MM.1S (cell line): ENCODE results near the gene IGHMBP2.

Experiments
- DNase-seq: peaks from one replicate; pipeline ENCODE4 v3.0.0-alpha.2; 2015
- H2AFZ ChIP-seq: fragments of 300-600 bp; sonication (generic); 2 replicates; pipeline ENCODE4 v1.6.0; 2016; ENCODE audit warnings: antibody characterized with exemption, low read length
- H3F3A ChIP-seq: fragments of 300-600 bp; sonication (generic); 2 replicates; pipeline ENCODE4 v1.6.1; 2016; ENCODE audit warnings: mild to moderate bottlenecking, antibody characterized with exemption, low read length, moderate library complexity, mixed read lengths; ENCODE audit not compliant: insufficient read depth
- H3K27ac ChIP-seq: fragments of 300-600 bp; sonication (generic); 2 replicates; pipeline ENCODE4 v1.5.1; 2016; ENCODE audit warnings: mild to moderate bottlenecking, low read length
- H3K27me3 ChIP-seq: fragments of 300-600 bp; sonication (generic); replicated peaks from 2 replicates; pipeline ENCODE4 v1.6.0; 2016; ENCODE audit warnings: low read length; ENCODE audit not compliant: insufficient read depth
- H3K36me3 ChIP-seq: fragments of 300-600 bp; sonication (generic); replicated peaks from 2 replicates; pipeline ENCODE4 v1.6.1; 2016; ENCODE audit warnings: mild to moderate bottlenecking, low read length, mixed read lengths; ENCODE audit not compliant: insufficient read depth
- H3K4me1 ChIP-seq: fragments of 300-600 bp; sonication (generic); 2 replicates; pipeline ENCODE4 v1.6.1; 2016; ENCODE audit warnings: low read length, mixed read lengths
- H3K4me2 ChIP-seq: fragments of 300-600 bp; sonication (generic); 2 replicates; pipeline ENCODE4 v1.6.0; 2016; ENCODE audit warnings: low read depth, low read length
- H3K4me3 ChIP-seq: fragments of 300-600 bp; sonication (generic); 2 replicates; pipeline ENCODE4 v1.5.1; 2016; ENCODE audit warnings: low read length, mixed read lengths
- H3K79me2 ChIP-seq: fragments of 300-600 bp; sonication (generic); 2 replicates; pipeline ENCODE4 v1.6.1; 2016; ENCODE audit warnings: mixed run types, low read length, mixed read lengths
- H3K9ac ChIP-seq: fragments of 300-600 bp; sonication (generic); 2 replicates; pipeline ENCODE4 v1.6.1; 2016; ENCODE audit warnings: low read length, mixed read lengths
- H3K9me2 ChIP-seq: fragments of 300-600 bp; sonication (generic); replicated peaks from 2 replicates; pipeline ENCODE4 v1.6.1; 2016; ENCODE audit warnings: mild to moderate bottlenecking, low read length, mixed read lengths; ENCODE audit not compliant: insufficient read depth
- H3K9me3 ChIP-seq: fragments of 300-600 bp; sonication (generic); replicated peaks from 2 replicates; pipeline ENCODE4 v1.6.1; 2016; ENCODE audit warnings: mild to moderate bottlenecking, low read length, mixed read lengths; ENCODE audit not compliant: insufficient read depth
- H4K20me1 ChIP-seq: fragments of 300-600 bp; sonication (generic); 2 replicates; pipeline ENCODE4 v1.6.1; 2016; ENCODE audit warnings: mild to moderate bottlenecking, low read length, moderate library complexity, mixed read lengths; ENCODE audit not compliant: insufficient read depth
- EZH2 ChIP-seq: fragments of 300-600 bp; sonication (generic); optimal IDR thresholded peaks from 2 replicates; pipeline ENCODE3; 2017; ENCODE audit warnings: low read depth, mild to moderate bottlenecking, antibody characterized with exemption, low read length, mixed read lengths
- EZH2phosphoT487 ChIP-seq: fragments of 300-600 bp; sonication (generic); IDR thresholded peaks from 2 replicates; pipeline ENCODE4 v1.6.1; 2018; ENCODE audit warnings: antibody characterized with exemption, low read length
- TF ChIP-seq, protein P1 (sequence below): fragments of 300-600 bp; sonication (generic); IDR thresholded peaks from 2 replicates; pipeline ENCODE4 v1.5.1; 2016; ENCODE audit warnings: antibody characterized with exemption, low read length, mixed read lengths

IGHMBP2 gene

DNA sequence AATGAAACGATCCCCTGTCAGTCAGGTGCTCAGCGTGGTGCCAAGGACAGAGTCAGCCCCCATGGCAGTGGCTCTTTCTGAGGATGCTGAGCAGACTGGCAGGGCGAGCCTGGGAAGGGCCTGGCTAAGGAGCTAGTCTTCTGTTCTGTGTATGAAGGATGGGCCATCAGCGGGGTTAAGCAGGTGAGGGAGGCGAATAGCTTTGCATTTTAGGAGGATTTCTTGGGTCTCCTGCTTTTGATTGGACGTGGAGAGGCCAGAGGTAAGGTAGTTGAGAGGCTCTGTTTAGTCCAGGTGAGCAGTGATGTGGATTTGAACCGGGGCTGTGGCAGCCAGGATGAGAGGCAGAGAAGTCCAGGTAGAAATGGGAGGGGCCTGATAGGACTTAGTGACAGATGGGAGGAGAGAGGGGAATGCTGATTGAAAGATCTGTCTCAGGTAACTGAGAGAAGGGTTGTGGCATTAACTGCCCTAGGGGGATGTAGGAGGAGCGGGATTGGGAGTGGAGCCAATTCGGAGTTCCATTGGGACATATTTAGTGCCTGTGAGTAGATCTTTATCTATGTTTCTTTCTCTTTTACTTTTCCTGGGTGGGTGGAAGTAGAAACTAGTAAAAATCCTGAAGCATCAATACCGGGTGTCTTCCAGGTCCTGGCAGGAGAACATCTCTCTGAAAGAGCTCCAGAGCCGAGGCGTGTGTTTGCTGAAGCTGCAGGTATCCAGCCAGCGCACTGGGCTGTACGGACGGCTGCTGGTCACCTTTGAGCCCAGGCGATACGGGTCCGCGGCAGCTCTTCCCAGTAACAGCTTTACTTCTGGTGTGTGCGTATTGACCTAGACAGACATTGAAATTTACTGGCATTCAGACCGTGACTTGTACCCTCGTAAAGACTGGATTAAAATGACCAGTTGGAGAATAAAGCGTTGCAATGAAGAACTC is 2.0 kb downstream of the IGHMBP2 start:
- Histone ChIP-seq H2AFZ (no peak overlapping the region), H3K9me2 (no peaks in the 10 kb centered on the region), H3K4me2 (peak overlapping the region; percentile 68; the same call in 1 of the 2 replicates), H3K9me3 (no peaks in the 10 kb centered on the region), H3K27ac (no peak overlapping the region), H4K20me1 (no peaks in the 10 kb centered on the region), H3K9ac (no peak overlapping the region), H3K36me3 (no peaks in the 10 kb centered on the region; the same call in 1 of the 2 replicates), H3K4me3 (no peak overlapping the region), H3F3A (no peaks in the 10 kb centered on the region), H3K27me3 (no peaks in the 10 kb centered on the region), H3K4me1 (peaks cover 14% of the 10 kb centered on the region), H3K79me2 (peaks cover 60% of the 10 kb centered on the region)
- TF ChIP-seq, protein P1, sequence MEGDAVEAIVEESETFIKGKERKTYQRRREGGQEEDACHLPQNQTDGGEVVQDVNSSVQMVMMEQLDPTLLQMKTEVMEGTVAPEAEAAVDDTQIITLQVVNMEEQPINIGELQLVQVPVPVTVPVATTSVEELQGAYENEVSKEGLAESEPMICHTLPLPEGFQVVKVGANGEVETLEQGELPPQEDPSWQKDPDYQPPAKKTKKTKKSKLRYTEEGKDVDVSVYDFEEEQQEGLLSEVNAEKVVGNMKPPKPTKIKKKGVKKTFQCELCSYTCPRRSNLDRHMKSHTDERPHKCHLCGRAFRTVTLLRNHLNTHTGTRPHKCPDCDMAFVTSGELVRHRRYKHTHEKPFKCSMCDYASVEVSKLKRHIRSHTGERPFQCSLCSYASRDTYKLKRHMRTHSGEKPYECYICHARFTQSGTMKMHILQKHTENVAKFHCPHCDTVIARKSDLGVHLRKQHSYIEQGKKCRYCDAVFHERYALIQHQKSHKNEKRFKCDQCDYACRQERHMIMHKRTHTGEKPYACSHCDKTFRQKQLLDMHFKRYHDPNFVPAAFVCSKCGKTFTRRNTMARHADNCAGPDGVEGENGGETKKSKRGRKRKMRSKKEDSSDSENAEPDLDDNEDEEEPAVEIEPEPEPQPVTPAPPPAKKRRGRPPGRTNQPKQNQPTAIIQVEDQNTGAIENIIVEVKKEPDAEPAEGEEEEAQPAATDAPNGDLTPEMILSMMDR = no peak
- TF ChIP-seq EZH2phosphoT487 (no peak), EZH2 (no peak)
- DNase-seq = no peak

DNA sequence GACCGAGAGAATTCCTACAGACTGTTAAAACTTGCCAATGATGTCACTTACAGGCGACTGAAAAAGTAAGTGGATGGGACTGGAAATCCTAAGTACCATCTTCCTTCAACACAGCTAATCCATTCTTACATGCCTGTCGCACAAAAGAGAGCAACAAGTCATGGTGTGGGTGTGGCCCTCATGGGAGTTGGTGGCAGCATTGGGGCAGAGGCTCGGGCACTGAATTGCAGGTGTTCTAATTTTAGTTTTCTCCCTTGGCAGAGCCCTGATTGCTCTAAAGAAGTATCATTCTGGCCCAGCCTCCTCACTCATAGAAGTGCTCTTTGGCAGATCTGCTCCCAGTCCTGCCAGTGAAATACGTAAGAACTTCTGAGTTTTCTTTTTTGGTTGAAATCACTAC is 4.6 kb downstream of the IGHMBP2 start:
- H3K4me2 ChIP-seq = no peak overlapping the region
- TF ChIP-seq, protein P1 = no peak
- no peak for TF ChIP-seq EZH2phosphoT487
- no peak for TF ChIP-seq EZH2
- no peaks in the 10 kb centered on the region for H3F3A ChIP-seq
- no peaks in the 10 kb centered on the region for H3K27me3 ChIP-seq
- DNase-seq = no peak
- no peaks in the 10 kb centered on the region for H4K20me1 ChIP-seq
- H3K9me2 ChIP-seq = no peaks in the 10 kb centered on the region
- 0 out of 2 replicates have a peak, but pooled peaks cover 7% of the 10 kb centered on the region for H3K4me1 ChIP-seq
- H3K9ac ChIP-seq = no peak overlapping the region
- peaks cover 34% of the 10 kb centered on the region for H3K79me2 ChIP-seq
- no peak overlapping the region for H3K27ac ChIP-seq
- no peak overlapping the region for H3K4me3 ChIP-seq
- no peaks in the 10 kb centered on the region for H3K9me3 ChIP-seq
- no peak overlapping the region for H2AFZ ChIP-seq
- H3K36me3 ChIP-seq = no peaks in the 10 kb centered on the region; the same call in 1 of the 2 replicates

DNA sequence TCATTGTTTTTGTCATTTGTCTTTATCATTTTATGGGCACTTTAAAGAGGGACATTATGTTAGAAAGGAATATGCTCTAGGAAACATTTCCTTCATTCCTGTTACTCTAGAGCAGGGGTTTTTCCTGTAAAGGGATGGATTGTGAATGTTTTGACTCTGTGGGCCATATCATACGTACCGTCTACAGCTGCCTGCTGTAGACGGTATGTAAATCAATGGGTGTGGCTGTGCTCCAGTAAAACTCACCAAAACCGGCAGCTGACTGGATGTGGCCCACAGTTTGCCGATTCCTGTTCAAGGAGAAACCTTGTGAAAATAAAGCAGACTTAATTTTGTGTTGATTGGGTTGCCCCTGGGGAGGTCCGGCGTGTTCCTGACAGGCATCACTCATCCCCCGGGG is 7.3 kb downstream of the IGHMBP2 start:
- H3K27ac ChIP-seq = no peak overlapping the region
- H3F3A ChIP-seq = no peaks in the 10 kb centered on the region
- no peaks in the 10 kb centered on the region for H3K9me2 ChIP-seq
- no peak for TF ChIP-seq EZH2phosphoT487
- TF ChIP-seq, protein P1 = no peak
- TF ChIP-seq EZH2 = no peak
- peaks cover 7% of the 10 kb centered on the region for H3K79me2 ChIP-seq
- no peak overlapping the region for H2AFZ ChIP-seq
- no peak overlapping the region for H3K4me3 ChIP-seq
- H3K4me2 ChIP-seq = no peak overlapping the region
- no peaks in the 10 kb centered on the region; the same call in 1 of the 2 replicates for H3K36me3 ChIP-seq
- H4K20me1 ChIP-seq = no peaks in the 10 kb centered on the region
- H3K9ac ChIP-seq = no peak overlapping the region
- H3K4me1 ChIP-seq = no peaks in the 10 kb centered on the region
- H3K9me3 ChIP-seq = no peaks in the 10 kb centered on the region
- H3K27me3 ChIP-seq = no peaks in the 10 kb centered on the region
- no peak for DNase-seq
